ENCODE results near the gene PJA1. TPM values are rescaled to one million over a fixed set of nuclear protein-coding genes. Genes with fewer than 3 reads are reported as not detected.

PJA1 gene
- total and polyA plus RNA-seq, 2 donors (not counting 3 experiments of a cell fraction or from before 2014, with no cell fraction given), result 8.2 to 16.1 TPM

- CTCF ChIA-PET, result no interaction called here
- no peak overlapping the region for H3K9ac ChIP-seq (replicated peaks; ENCODE audit: extremely low read depth, insufficient read depth, low read length)
- dilution Hi-C loops (cut with MboI; ENCODE audit: extremely low pct_ligation_motif_present, low sequenced_read_pairs), result no loop called here
- H3K27ac ChIP-seq (ENCODE audit: insufficient read depth, low read depth, low read length), result no peak overlapping the region
- no peaks in the 10 kb centered on the region for H3K9me3 ChIP-seq (replicated peaks; ENCODE audit: control insufficient read depth, insufficient read depth, low read length)
- intact Hi-C loops (cut with micrococcal nuclease), result no loop called here
- TF ChIP-seq EZH2 (IDR thresholded peaks at IDR 0.05; ENCODE audit: borderline replicate concordance, low read depth, low read length, severe bottlenecking) (no peak), MYC (IDR thresholded peaks at IDR 0.05; ENCODE audit: low read depth, low read length) (no peak), CTCF (IDR thresholded peaks at IDR 0.05; ENCODE audit: extremely low read depth in 1 of 2, insufficient read depth in 1 of 2, low read depth in 1 of 2, low read length in 2 of 2) (no peak), MAX (IDR thresholded peaks at IDR 0.05; ENCODE audit: insufficient read depth, insufficient read length) (no peak), JUN (IDR thresholded peaks at IDR 0.05; ENCODE audit: borderline replicate concordance, insufficient read depth, insufficient read length, low read depth) (no peak), GATA2 (IDR thresholded peaks at IDR 0.05; ENCODE audit: insufficient read depth, insufficient read length, low read depth, low read length) (no peak), POLR2AphosphoS5 (IDR thresholded peaks at IDR 0.05; ENCODE audit: insufficient read depth, low read depth, low read length) (no peak), POLR2A (IDR thresholded peaks at IDR 0.05; ENCODE audit: low read depth, low read length) (no peak), FOS (IDR thresholded peaks at IDR 0.05; ENCODE audit: borderline replicate concordance, insufficient read depth, low read length) (no peak)
- no peaks in the 10 kb centered on the region for H3K79me2 ChIP-seq (ENCODE audit: control insufficient read depth, insufficient read depth, low read length)
- BruUV-seq (replicated peaks), result no TSS peak
- peaks cover 0 to 2% of the 10 kb centered on the region in 2 experiments for H3K36me3 ChIP-seq (ENCODE audit: control insufficient read depth in 2 of 2, extremely low read depth in 1 of 2, insufficient read depth in 2 of 2, low read length in 2 of 2)
- H3K9me1 ChIP-seq (replicated peaks; ENCODE audit: control insufficient read depth, extremely low read depth, insufficient read depth, low read length), result no peaks in the 10 kb centered on the region
- no peak overlapping the region for H2AFZ ChIP-seq (ENCODE audit: low read depth, low read length)
- H3K4me3 ChIP-seq (replicated peaks in 1 of 3; ENCODE audit: insufficient read depth in 1 of 3, low read depth in 1 of 3, low read length in 3 of 3), result no peak overlapping the region
- POLR2A ChIA-PET, result no interaction called here
- no peak overlapping the region for H3K4me2 ChIP-seq (ENCODE audit: insufficient read depth, low read length)
- H3K27me3 ChIP-seq (ENCODE audit: control insufficient read depth in 2 of 2, insufficient read depth in 2 of 2, low read length in 2 of 2), result no peaks in the 10 kb centered on the region
- H3K4me1 ChIP-seq (ENCODE audit: control insufficient read depth, extremely low read depth, insufficient read depth, low read length), result peaks cover 2% of the 10 kb centered on the region
- no peaks in the 10 kb centered on the region for H4K20me1 ChIP-seq (replicated peaks; ENCODE audit: control insufficient read depth, extremely low read depth, insufficient read depth, low read length)
- no peak for FAIRE-seq
- DNase-seq (ENCODE audit: low read depth, low spot score), result no peak
Measured at GRCh38 chrX:69156638-69157037, 8.6 kb downstream of the PJA1 start.
